SK-N-MC (cell line): ENCODE measurements around the gene FRMD3.

Experiments used
- EZH2 ChIP-seq: fragments of 200-600 bp; sonication (generic); IDR thresholded peaks from one replicate; pipeline ENCODE4 v1.6.1; 2017; ENCODE audit warnings: antibody characterized with exemption
- FOXP2 ChIP-seq: optimal IDR thresholded peaks from 2 replicates; pipeline ENCODE3; 2011; ENCODE audit warnings: mild to moderate bottlenecking, moderate library complexity; ENCODE audit not compliant: insufficient read depth; ENCODE audit errors: extremely low read length, control extremely low read depth
- POLR2AphosphoS5 ChIP-seq: IDR thresholded peaks from 2 replicates; pipeline ENCODE4 v1.6.1; 2012; ENCODE audit warnings: mild to moderate bottlenecking, low read depth, low read length, borderline replicate concordance

DNA sequence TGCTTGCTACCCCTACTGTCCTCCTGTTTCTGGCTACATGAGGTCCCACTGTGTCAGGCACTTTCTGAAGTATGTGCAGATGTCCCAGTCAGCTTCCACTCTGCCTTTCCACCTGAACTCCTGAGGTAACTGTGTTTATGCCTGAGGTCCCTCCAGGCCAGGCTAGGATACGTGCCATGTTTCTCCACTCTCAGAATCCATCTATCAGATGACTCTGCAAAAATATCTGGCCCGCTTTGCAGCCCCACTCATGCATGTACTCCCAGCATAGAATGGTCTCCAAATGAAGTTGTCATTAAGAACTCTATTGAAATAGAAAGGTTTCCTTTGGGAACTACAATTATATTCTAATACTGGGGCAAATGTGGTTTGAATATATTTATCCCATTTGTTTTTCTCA, 243.4 kb downstream of the FRMD3 start:
- TF ChIP-seq EZH2 (no peak), POLR2AphosphoS5 (no peak), FOXP2 (no peak)
